GM23248 (cell line): ENCODE measurements around the gene TPCN2. TPM values are rescaled to one million over a fixed set of nuclear protein-coding genes. Genes with fewer than 3 reads are reported as not detected.
"Not testable (repeated sequence)": the region's sequence is repeated elsewhere in the genome, so short reads cannot be mapped to it uniquely, and the experiment has no call there.

Experiments used
- DNase-seq: peaks from one replicate; pipeline ENCODE4 v3.0.0-alpha.2; 2015
- H2AFZ ChIP-seq: fragments of 200-600 bp; sonication (generic); 2 replicates; pipeline ENCODE4 v1.6.1; 2016; ENCODE audit warnings: antibody characterized with exemption
- H3F3A ChIP-seq: fragments of 200-600 bp; sonication (generic); 2 replicates; pipeline ENCODE4 v1.6.1; 2016; ENCODE audit warnings: mild to moderate bottlenecking, antibody characterized with exemption, mixed run types; ENCODE audit not compliant: insufficient read depth
- H3K27ac ChIP-seq: fragments of 200-600 bp; sonication (generic); 2 replicates; pipeline ENCODE4 v1.5.1; 2016; ENCODE audit warnings: mild to moderate bottlenecking
- H3K27me3 ChIP-seq: fragments of 200-600 bp; sonication (generic); replicated peaks from 2 replicates; pipeline ENCODE4 v1.6.1; 2016; ENCODE audit warnings: mild to moderate bottlenecking; ENCODE audit not compliant: insufficient read depth
- H3K36me3 ChIP-seq: fragments of 200-600 bp; sonication (generic); 2 replicates; pipeline ENCODE4 v1.6.1; 2016; ENCODE audit warnings: low read depth, mild to moderate bottlenecking
- H3K4me1 ChIP-seq: fragments of 200-600 bp; sonication (generic); 2 replicates; pipeline ENCODE4 v1.6.1; 2016; ENCODE audit warnings: mild to moderate bottlenecking; ENCODE audit not compliant: insufficient read depth
- H3K4me2 ChIP-seq: fragments of 200-600 bp; sonication (generic); one replicate; pipeline ENCODE4 v1.6.1; 2016; ENCODE audit warnings: mild to moderate bottlenecking; ENCODE audit not compliant: unreplicated experiment
- H3K4me3 ChIP-seq: fragments of 200-600 bp; sonication (generic); 2 replicates; pipeline ENCODE4 v1.5.1; 2016; ENCODE audit warnings: mild to moderate bottlenecking
- H3K79me2 ChIP-seq: fragments of 200-600 bp; sonication (generic); 2 replicates; pipeline ENCODE4 v1.6.1; 2016; ENCODE audit warnings: mild to moderate bottlenecking; ENCODE audit not compliant: insufficient read depth
- H3K9ac ChIP-seq: fragments of 200-600 bp; sonication (generic); 2 replicates; pipeline ENCODE4 v1.6.1; 2016; ENCODE audit warnings: mild to moderate bottlenecking
- H3K9me2 ChIP-seq: fragments of 200-600 bp; sonication (generic); 2 replicates; pipeline ENCODE4 v1.6.1; 2016; ENCODE audit warnings: mixed run types, mild to moderate bottlenecking, moderate library complexity; ENCODE audit not compliant: insufficient read depth
- H3K9me3 ChIP-seq: fragments of 200-600 bp; sonication (generic); one replicate; pipeline ENCODE4 v1.6.1; 2017; ENCODE audit warnings: low read depth
- H4K20me1 ChIP-seq: fragments of 200-600 bp; sonication (generic); 2 replicates; pipeline ENCODE4 v1.6.0; 2016; ENCODE audit not compliant: insufficient read depth
- EZH2 ChIP-seq: fragments of 200-600 bp; sonication (generic); IDR thresholded peaks from 2 replicates; pipeline ENCODE4 v1.6.1; 2018; ENCODE audit warnings: antibody characterized with exemption, mild to moderate bottlenecking; ENCODE audit not compliant: insufficient read depth, poor library complexity, severe bottlenecking
- EZH2phosphoT487 ChIP-seq: fragments of 200-600 bp; sonication (generic); IDR thresholded peaks from 2 replicates; pipeline ENCODE4 v1.6.1; 2018; ENCODE audit warnings: antibody characterized with exemption, moderate library complexity, mild to moderate bottlenecking, low read depth; ENCODE audit not compliant: insufficient read depth
- WGBS, 2 experiments: methylation state at CpG; one replicate each; pipeline ENCODE4 v1.1.6; 2015 to 2017; ENCODE audit warnings: low lambda C conversion rate in 2 of 2, low coverage in 1 of 2; ENCODE audit errors: missing lambda C conversion rate in 2 of 2; 5-methylcytosine and 5-hydroxymethylcytosine counted together
- in situ Hi-C: fragments of 300-500 bp; cut with MboI; formaldehyde crosslinking; loops from 2 replicates; pipeline ENCODE4 v1.15.0; 2020
- polyA plus RNA-seq: library from polyadenylated mRNA; unstranded; fragments of >200 nt; fragmentation: Nextera tagmentation; extraction: Ambion mirVana; gene quantifications from 2 replicates; pipeline ENCODE4 v1.2.1, GENCODE V29; 2016
- total RNA-seq: library from RNA; depleted of rRNA; stranded (reverse); fragments of >200 nt; shearing (Covaris generic); gene quantifications from 2 replicates; pipeline ENCODE4 v1.2.3, GENCODE V29; 2014

TPCN2 gene
- total and polyA plus RNA-seq, 2 experiments from 2014 or later, result 7.1 to 8.5 TPM

- in situ Hi-C loops, result no loop called here
- peak overlapping the region; percentile 62 for H3K4me2 ChIP-seq
- WGBS, 2 experiments, result 16 to 22% methylated on average over 4 of the region's 4 CpGs
Observed at GRCh38 chr11:69145050-69145380, 96.3 kb downstream of the TPCN2 start.

GRCh38 chr11:69148377-69148762 is 99.6 kb downstream of the TPCN2 start:
- H3K9me3 ChIP-seq, result no peaks in the 10 kb centered on the region
- H3F3A ChIP-seq, result peaks cover 11% of the 10 kb centered on the region; the same call in 1 of the 2 replicates
- H3K4me1 ChIP-seq, result peaks cover 12% of the 10 kb centered on the region; the same call in 1 of the 2 replicates
- H3K79me2 ChIP-seq, result no peaks in the 10 kb centered on the region
- H3K27me3 ChIP-seq, result no peaks in the 10 kb centered on the region
- H3K9me2 ChIP-seq, result no peaks in the 10 kb centered on the region
- H3K9ac ChIP-seq, result no peak overlapping the region
- WGBS, 2 experiments, result 64 to 68% methylated on average over 13 of the region's 13 CpGs
- no peak for TF ChIP-seq EZH2
- no peak for TF ChIP-seq EZH2phosphoT487
- H2AFZ ChIP-seq, result no peak overlapping the region
- H3K27ac ChIP-seq, result no peak overlapping the region
- no peaks in the 10 kb centered on the region for H4K20me1 ChIP-seq
- DNase-seq, result no peak
- in situ Hi-C loops, result no loop called here
- H3K36me3 ChIP-seq, result no peaks in the 10 kb centered on the region
- H3K4me3 ChIP-seq, result no peak overlapping the region
- no peak overlapping the region for H3K4me2 ChIP-seq

More at GRCh38 chr11:69145050-69145380, 96.3 kb downstream of the TPCN2 start:
- H3K9me2 ChIP-seq, result no peaks in the 10 kb centered on the region
- no peak for TF ChIP-seq EZH2
- no peak for TF ChIP-seq EZH2phosphoT487
- H3K79me2 ChIP-seq, result no peaks in the 10 kb centered on the region
- peaks cover 11% of the 10 kb centered on the region; the same call in 1 of the 2 replicates for H3F3A ChIP-seq
- no peak overlapping the region for H3K4me3 ChIP-seq
- H3K27ac ChIP-seq, result peak overlapping the region; percentile 33
- H3K4me1 ChIP-seq, result peaks cover 12% of the 10 kb centered on the region; the same call in 1 of the 2 replicates
- H3K9me3 ChIP-seq, result no peaks in the 10 kb centered on the region
- H3K36me3 ChIP-seq, result no peaks in the 10 kb centered on the region
- no peaks in the 10 kb centered on the region for H4K20me1 ChIP-seq
- H3K9ac ChIP-seq, result 0 out of 2 replicates have a peak overlapping the region, but pooled peaks have one; percentile 2
- DNase-seq, result peak; percentile 50
- no peak overlapping the region for H2AFZ ChIP-seq
- no peaks in the 10 kb centered on the region for H3K27me3 ChIP-seq

GRCh38 chr11:69148806-69149205 is 100.1 kb downstream of the TPCN2 start:
- no peak overlapping the region for H2AFZ ChIP-seq
- H3K4me2 ChIP-seq, result no peak overlapping the region
- WGBS, 2 experiments, result 74 to 81% methylated on average over 9 of the region's 9 CpGs
- H3K9me3 ChIP-seq, result no peaks in the 10 kb centered on the region
- H3K9me2 ChIP-seq, result no peaks in the 10 kb centered on the region
- H4K20me1 ChIP-seq, result no peaks in the 10 kb centered on the region
- H3K9ac ChIP-seq, result no peak overlapping the region
- TF ChIP-seq EZH2 (no peak), EZH2phosphoT487 (no peak)
- peaks cover 12% of the 10 kb centered on the region; the same call in 1 of the 2 replicates for H3K4me1 ChIP-seq
- no peak for DNase-seq
- no peaks in the 10 kb centered on the region for H3K79me2 ChIP-seq
- H3K27me3 ChIP-seq, result no peaks in the 10 kb centered on the region
- H3K36me3 ChIP-seq, result no peaks in the 10 kb centered on the region
- peaks cover 11% of the 10 kb centered on the region; the same call in 1 of the 2 replicates for H3F3A ChIP-seq
- in situ Hi-C loops, result no loop called here
- no peak overlapping the region for H3K4me3 ChIP-seq
- H3K27ac ChIP-seq, result no peak overlapping the region

GRCh38 chr11:69149338-69150045 is 100.8 kb downstream of the TPCN2 start:
- H3K9me3 ChIP-seq, in situ Hi-C loops, H3K4me2 ChIP-seq, H4K20me1 ChIP-seq, H3F3A ChIP-seq, H3K9ac ChIP-seq, H3K27ac ChIP-seq, H3K27me3 ChIP-seq, H3K4me3 ChIP-seq, H2AFZ ChIP-seq, H3K36me3 ChIP-seq, H3K79me2 ChIP-seq, H3K9me2 ChIP-seq, DNase-seq: not testable (repeated sequence)
- H3K4me1 ChIP-seq, result peaks cover 11% of the 10 kb centered on the region; the same call in 1 of the 2 replicates
- WGBS, 2 experiments, result 63 to 65% methylated on average over 11 of the region's 11 CpGs
